KBM-7 (cell line): ENCODE results near the gene RGN.
"Not testable (repeated sequence)": the region's sequence is repeated elsewhere in the genome, so short reads cannot be mapped to it uniquely, and the experiment has no call there.

Source experiments
- DNase-seq: peaks from one replicate; pipeline ENCODE4 v3.0.0-alpha.2; 2015
- in situ Hi-C: fragments of 300-500 bp; cut with MboI; formaldehyde crosslinking; loops from 2 replicates; pipeline ENCODE4 v1.14.3; 2020; ENCODE audit warnings: low sequenced_read_pairs, low pct_unique_long_range_greater_than_20kb, mixed read lengths

The RGN gene

DNA sequence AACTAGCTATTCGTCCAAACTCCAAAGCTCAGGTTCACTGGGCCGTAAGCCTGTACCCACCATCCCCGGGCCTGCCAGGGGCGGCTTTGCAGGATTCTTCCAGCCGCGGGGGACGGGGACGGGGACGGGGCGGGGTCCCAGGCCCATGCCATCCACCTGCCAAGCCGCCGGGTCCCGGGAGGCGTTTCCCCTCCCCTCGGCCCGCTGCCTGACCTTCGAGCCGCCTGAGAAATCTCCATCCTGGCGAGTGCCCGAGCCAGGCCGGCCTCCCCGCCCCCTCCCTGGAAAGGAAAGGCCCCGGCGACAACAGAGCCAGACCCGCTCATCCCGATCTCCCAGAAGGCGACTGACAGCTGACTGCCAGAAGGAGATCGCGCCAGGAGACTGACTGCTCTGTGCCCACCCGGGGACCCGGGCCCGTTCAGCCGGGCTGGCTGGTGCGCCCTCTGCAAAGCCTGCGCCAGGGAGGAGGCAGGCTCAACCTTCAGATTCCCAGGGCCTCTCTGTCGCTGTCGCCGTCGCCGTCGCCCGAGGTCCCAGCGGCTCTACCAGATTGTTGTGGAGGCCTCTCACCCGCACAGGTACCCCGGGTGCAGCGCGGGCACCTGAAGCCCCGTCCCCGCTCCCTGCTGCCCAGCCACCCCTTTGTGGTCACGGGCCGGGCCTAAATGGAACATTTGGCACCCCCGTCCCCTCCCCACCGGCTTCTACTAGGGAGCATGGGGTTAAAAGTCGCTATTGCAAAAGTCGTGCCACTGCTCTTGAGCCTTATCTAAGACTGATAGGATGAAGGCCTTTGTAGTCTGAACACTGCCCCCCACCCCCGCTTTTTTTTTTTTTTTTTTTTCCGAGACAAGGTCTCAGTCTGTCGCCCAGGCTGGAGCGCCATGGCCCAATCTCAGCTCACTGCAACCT is at the start of gene RGN:
TSS of gene RGN (plus strand) at position 315 of the 915 bp plus-strand sequence. CDS start 2,702 bp downstream, outside the sequence.
- in situ Hi-C loops: no loop called here
- DNase-seq: no peak

GRCh38 chrX:47030339-47030738 is 47.9 kb upstream of the RGN start:
- DNase-seq: peak; percentile 65
- in situ Hi-C loops: no loop called here

DNA sequence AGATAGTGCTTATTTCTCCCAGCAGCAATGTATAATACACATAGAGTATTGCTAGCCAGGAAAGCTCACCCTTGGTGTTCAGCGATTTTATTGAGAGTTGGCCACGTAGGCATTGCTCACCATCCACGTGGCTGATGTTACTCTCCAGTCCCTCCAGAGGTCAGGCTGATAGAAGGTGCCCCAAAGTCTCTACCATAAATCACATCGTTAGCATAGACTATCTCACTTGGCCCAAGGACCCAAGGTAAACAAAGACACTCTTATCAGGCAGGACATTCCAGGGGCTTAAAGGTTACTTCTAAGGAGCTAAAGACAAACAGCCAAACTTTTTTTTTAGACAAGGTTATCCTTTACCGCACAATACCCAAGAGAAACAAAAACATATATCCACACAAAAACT is 30.3 kb upstream of the RGN start:
- in situ Hi-C loops: no loop called here
- DNase-seq: no peak

DNA sequence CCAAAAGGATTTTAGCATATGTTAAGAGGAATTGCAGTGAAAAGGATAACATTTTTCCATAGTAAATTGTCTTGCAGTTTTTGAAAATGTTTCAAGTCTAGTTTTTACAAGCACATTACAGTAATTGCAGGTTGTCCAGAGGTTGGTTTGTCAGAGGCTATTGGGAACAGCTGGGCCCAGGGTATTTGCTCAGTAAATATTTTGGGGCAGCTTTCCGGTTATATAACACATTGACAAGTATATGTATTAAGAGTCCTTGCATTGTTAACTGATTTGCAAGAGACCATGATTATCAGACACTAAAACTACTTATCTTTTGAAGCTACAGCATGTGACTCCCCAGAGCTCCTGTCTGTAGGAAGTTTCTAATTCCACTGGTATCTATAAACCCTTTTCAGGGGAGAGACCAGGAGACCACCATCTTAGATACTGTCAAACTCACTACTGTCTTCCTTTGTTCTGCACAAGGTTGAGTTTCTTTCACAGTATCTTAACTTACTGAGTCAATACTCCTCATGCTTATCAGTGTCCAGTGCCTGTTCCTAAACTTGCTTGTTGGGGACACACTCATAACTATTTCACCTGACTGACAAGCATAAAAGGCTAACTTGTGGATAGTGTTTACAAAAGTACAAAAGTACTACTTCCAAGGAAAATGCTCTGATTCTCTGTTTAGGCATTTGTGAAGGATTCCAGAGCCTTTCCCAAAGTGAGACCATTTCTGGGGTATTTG is 18.9 kb upstream of the RGN start:
- DNase-seq: no peak
- in situ Hi-C loops: no loop called here

- DNase-seq: no peak
- in situ Hi-C loops: no loop called here
Observed at GRCh38 chrX:47060708-47061107, 17.5 kb upstream of the RGN start.

DNA sequence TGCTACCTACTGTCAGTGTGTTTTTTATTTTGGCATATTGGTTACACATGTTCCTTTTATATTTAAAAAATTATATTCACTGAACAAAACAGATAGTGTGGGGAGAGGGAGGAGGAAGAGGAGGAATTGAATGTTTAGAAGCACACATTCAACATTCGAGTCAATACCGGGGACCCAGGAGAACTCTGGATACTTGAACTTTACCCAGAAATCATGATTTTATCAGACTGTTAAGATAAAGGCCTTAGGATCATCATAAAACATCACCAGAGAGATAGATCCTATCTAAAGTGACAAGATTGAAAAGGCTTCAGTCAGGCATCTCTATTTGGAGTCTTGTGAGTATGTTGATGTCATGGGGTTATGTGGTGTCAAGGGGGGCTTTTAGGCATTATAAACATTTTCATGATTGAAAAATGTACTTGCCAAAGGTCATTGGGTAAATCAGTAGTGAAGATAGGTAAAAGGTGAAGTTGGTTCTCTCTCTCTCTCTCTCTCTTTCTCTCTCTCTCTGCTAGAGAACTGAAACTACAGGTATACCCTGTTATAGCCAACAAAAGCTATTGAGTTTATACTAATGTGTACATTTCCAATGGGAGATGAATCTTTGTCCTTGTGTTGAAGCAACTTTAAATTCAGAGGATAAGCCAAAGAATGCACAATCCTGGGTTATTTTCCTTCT is 16.9 kb upstream of the RGN start:
- no peak for DNase-seq
- in situ Hi-C loops: no loop called here

DNA sequence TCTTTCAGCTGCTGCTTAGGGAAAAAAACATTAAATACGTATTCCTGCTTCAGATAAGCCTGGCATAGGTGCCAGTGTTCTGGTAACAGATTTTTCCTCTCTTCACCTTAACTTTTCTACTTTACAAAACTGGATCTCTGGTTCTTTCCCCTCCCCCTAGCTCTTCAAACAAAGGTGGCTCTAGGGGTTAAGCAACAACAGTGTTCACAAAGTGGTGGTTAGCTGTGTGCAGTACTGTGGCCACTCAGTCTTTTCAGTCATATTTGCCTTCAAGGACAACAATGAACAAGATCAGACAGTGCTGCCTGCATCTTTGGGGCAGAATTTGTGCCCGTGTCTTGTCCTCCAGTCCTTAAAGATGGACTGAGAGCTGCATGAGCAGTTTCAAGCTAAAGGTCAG is 15.1 kb upstream of the RGN start:
- no peak for DNase-seq
- in situ Hi-C loops: no loop called here

DNA sequence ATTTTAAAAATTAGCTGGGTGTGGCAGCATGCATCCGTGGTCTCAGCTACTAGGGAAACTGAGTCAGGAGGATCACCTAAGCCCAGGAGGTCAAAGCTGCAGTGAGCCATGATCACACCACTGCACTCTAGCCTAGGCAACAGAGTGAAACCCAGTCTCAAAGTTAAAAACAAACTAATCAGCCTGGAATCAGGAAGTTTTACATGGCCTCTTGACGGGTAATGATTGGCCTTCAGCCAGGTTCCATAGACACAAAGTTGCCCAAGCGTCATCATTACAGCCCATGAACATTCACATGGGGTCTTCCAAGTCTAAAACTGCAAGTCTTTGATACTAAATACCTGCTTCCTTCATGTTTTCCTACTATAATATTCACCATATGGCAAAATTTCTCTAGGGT is 10.0 kb upstream of the RGN start:
- peak; percentile 11 for DNase-seq
- in situ Hi-C loops: no loop called here

GRCh38 chrX:47068720-47069119 is 9.5 kb upstream of the RGN start:
- in situ Hi-C loops: no loop called here

GRCh38 chrX:47080215-47080914 is 2.1 kb downstream of the RGN start:
- in situ Hi-C loops: no loop called here
- DNase-seq: no peak

More at GRCh38 chrX:47068720-47069119, 9.5 kb upstream of the RGN start:
- no peak for DNase-seq

GRCh38 chrX:47080915-47081236 is 2.6 kb downstream of the RGN start:
- in situ Hi-C loops: no loop called here
- DNase-seq: no peak

- peak; percentile 46 for DNase-seq
Observed at GRCh38 chrX:47091149-47091775, 13.0 kb downstream of the RGN start.

GRCh38 chrX:47093248-47093647 is 15.0 kb downstream of the RGN start:
- DNase-seq: peak; percentile 37
- in situ Hi-C loops: no loop called here

More at GRCh38 chrX:47091149-47091775, 13.0 kb downstream of the RGN start:
- in situ Hi-C loops: no loop called here

DNA sequence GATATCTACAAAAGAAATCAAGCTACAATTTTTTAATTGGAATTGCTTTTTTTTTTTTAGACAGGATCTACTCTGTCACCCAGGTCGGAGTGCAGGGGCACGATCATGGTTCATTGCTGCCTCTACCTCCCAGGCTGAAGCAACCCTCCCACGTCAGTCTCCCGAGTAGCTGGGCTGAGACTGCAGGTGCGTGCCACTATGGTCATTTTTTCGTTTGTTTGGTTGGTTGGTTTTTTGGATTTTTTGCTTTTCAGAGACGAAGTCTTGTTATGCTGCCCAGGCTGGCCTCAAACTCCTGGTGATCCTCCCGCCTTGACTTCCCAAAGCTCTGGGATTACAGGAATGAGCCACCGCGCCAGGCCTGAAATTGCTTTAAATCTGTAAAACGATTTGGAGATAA is 15.6 kb downstream of the RGN start:
- in situ Hi-C loops: no loop called here

GRCh38 chrX:47097018-47097417 is 18.8 kb downstream of the RGN start:
- in situ Hi-C loops: no loop called here
- no peak for DNase-seq

More for the DNA sequence above, 15.6 kb downstream of the RGN start:
- no peak for DNase-seq

DNA sequence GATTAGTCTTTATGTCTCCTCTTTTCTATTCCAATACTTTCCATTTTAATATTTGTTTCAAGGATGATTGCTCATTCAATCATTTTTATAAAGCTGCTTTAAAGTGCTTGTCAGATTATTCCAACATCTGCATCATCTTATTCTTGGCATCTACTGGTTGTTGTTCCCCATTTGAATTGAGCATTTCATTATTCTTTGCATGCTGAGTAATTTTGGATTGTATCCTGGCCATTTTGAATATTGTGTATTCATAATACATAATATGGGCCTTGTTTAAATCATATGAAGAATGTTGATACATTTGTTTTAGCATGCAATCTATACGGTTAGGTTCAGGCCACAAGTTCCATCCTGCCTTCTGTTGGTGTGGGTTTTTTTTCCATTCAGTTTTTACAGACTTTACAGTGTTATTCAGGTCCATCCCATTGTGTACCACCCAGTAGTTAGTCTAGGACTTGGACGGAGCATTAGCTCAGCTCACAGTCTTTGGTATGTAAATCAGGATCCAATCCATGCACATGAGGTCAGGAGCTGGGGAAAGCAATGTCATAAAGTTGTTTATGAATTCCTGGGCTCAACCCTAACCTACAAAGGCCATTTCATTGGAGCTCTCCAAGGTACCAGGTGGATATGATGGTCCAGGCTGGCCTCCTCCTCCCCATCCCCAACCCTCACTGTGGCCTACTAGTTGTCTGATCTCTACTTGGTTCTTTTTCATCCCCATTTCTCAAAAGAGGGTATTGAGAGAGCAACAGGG is 20.3 kb downstream of the RGN start:
- in situ Hi-C loops: no loop called here
- no peak for DNase-seq

GRCh38 chrX:47101206-47101605 is 23.0 kb downstream of the RGN start:
- in situ Hi-C loops: no loop called here
- DNase-seq: no peak

- in situ Hi-C loops, DNase-seq: not testable (repeated sequence)
Observed at GRCh38 chrX:47110936-47111615, 32.8 kb downstream of the RGN start.
